ENCODE data around the gene WFDC12. TPM values are rescaled to one million over a fixed set of nuclear protein-coding genes. Genes with fewer than 3 reads are reported as not detected.

The WFDC12 gene
- polyA plus RNA-seq, 1 donor (not counting 4 experiments of a cell fraction or from before 2014, with no cell fraction given), result 1.8 TPM

DNA sequence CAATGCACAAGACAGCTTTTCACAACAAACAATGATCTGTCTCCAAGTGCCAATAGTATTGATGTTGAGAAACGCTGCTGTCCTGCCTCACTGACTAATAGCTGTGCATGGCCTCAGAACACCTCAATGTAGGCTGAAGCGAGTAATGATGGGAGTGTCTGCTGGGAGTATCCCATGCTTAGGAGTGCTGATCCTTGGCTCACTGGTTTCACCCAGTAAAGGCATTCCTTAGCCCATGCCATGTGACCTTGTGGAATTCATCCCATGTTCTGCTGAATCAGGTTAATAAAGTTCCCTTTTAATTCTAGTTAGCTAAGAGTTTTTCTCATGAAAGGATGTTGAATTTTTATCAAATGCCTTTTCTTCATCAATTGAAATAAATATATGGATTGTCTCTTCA, 3.8 kb upstream of the WFDC12 start:
- Histone ChIP-seq H3K9ac (ENCODE audit: control insufficient read depth, extremely low read depth, insufficient read depth, low read length) (no peak overlapping the region), H3K79me2 (ENCODE audit: control insufficient read depth, insufficient read depth, low read length) (no peaks in the 10 kb centered on the region), H4K20me1 (ENCODE audit: control insufficient read depth, extremely low read depth, insufficient read depth, low read length) (no peaks in the 10 kb centered on the region), H3K4me2 (ENCODE audit: control insufficient read depth, extremely low read depth, insufficient read depth, low read depth, low read length) (no peak overlapping the region), H3K4me3 (ENCODE audit: control insufficient read depth in 2 of 3, extremely low read depth in 1 of 3, insufficient read depth in 2 of 3, low read depth in 1 of 3, low read length in 3 of 3) (no peak overlapping the region), H3K27me3 (ENCODE audit: control insufficient read depth, extremely low read depth, insufficient read depth, low read length) (peaks cover 6% of the 10 kb centered on the region), H3K36me3 (ENCODE audit: control insufficient read depth in 2 of 2, extremely low read depth in 1 of 2, insufficient read depth in 2 of 2, low read length in 2 of 2) (no peaks in the 10 kb centered on the region), H3K9me1 (ENCODE audit: control insufficient read depth, extremely low read depth, insufficient read depth, low read length) (no peaks in the 10 kb centered on the region), H3K27ac (ENCODE audit: control insufficient read depth, insufficient read depth, low read length) (no peak overlapping the region), H2AFZ (ENCODE audit: control insufficient read depth, low read length) (no peak overlapping the region), H3K4me1 (ENCODE audit: control insufficient read depth, extremely low read depth, insufficient read depth, low read length) (no peaks in the 10 kb centered on the region), H3K9me3 (ENCODE audit: control insufficient read depth, low read depth, low read length) (no peaks in the 10 kb centered on the region)
- dilution Hi-C loops (cut with MboI; ENCODE audit: extremely low pct_ligation_motif_present, low sequenced_read_pairs), result no loop called here
- TF ChIP-seq EZH2 (IDR thresholded peaks at IDR 0.05; ENCODE audit: low read length), result no peak
- TF ChIP-seq, protein P1, sequence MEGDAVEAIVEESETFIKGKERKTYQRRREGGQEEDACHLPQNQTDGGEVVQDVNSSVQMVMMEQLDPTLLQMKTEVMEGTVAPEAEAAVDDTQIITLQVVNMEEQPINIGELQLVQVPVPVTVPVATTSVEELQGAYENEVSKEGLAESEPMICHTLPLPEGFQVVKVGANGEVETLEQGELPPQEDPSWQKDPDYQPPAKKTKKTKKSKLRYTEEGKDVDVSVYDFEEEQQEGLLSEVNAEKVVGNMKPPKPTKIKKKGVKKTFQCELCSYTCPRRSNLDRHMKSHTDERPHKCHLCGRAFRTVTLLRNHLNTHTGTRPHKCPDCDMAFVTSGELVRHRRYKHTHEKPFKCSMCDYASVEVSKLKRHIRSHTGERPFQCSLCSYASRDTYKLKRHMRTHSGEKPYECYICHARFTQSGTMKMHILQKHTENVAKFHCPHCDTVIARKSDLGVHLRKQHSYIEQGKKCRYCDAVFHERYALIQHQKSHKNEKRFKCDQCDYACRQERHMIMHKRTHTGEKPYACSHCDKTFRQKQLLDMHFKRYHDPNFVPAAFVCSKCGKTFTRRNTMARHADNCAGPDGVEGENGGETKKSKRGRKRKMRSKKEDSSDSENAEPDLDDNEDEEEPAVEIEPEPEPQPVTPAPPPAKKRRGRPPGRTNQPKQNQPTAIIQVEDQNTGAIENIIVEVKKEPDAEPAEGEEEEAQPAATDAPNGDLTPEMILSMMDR (optimal IDR thresholded peaks at IDR 0.05 in 1 of 3, IDR thresholded peaks at IDR 0.05 in 1 of 3, conservative IDR thresholded peaks at IDR 0.05 in 1 of 3; ENCODE audit: extremely low read depth in 1 of 3, insufficient read depth in 2 of 3, low read length in 3 of 3), result no peak
- FAIRE-seq (peak; percentile 52), DNase-seq (ENCODE audit: low read depth, low spot score) (no peak)

DNA sequence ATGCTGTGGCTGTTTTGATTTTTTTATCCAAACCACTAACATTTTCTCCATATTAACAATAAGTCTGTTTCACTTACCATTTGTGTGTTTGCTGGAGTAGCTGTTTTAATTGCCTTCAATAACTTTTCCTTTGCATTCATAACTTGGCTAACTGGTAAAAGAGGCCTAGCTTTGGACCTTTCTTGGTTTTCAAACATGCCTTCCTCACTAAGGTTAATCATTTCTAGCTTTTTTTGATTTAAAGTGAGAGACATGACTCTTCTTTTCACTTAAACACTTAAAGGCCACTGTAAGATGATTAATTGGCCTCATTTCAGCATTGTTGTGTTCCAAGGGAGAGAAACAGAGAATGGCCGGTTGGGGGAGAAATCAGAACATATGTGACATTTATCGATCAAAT, 2.9 kb downstream of the WFDC12 start:
- no peak for TF ChIP-seq EZH2 (IDR thresholded peaks at IDR 0.05; ENCODE audit: low read length)
- TF ChIP-seq, protein P1 (optimal IDR thresholded peaks at IDR 0.05 in 1 of 3, IDR thresholded peaks at IDR 0.05 in 1 of 3, conservative IDR thresholded peaks at IDR 0.05 in 1 of 3; ENCODE audit: extremely low read depth in 1 of 3, insufficient read depth in 2 of 3, low read length in 3 of 3), result no peak
- Histone ChIP-seq H3K79me2 (ENCODE audit: control insufficient read depth, insufficient read depth, low read length) (no peaks in the 10 kb centered on the region), H3K27me3 (ENCODE audit: control insufficient read depth, extremely low read depth, insufficient read depth, low read length) (peaks cover 6% of the 10 kb centered on the region), H3K4me1 (ENCODE audit: control insufficient read depth, extremely low read depth, insufficient read depth, low read length) (no peaks in the 10 kb centered on the region), H3K4me3 (ENCODE audit: control insufficient read depth in 2 of 3, extremely low read depth in 1 of 3, insufficient read depth in 2 of 3, low read depth in 1 of 3, low read length in 3 of 3) (no peak overlapping the region), H4K20me1 (ENCODE audit: control insufficient read depth, extremely low read depth, insufficient read depth, low read length) (no peaks in the 10 kb centered on the region), H2AFZ (ENCODE audit: control insufficient read depth, low read length) (no peak overlapping the region), H3K4me2 (ENCODE audit: control insufficient read depth, extremely low read depth, insufficient read depth, low read depth, low read length) (no peak overlapping the region), H3K9ac (ENCODE audit: control insufficient read depth, extremely low read depth, insufficient read depth, low read length) (no peak overlapping the region), H3K27ac (ENCODE audit: control insufficient read depth, insufficient read depth, low read length) (no peak overlapping the region), H3K9me3 (ENCODE audit: control insufficient read depth, low read depth, low read length) (no peaks in the 10 kb centered on the region), H3K36me3 (ENCODE audit: control insufficient read depth in 2 of 2, extremely low read depth in 1 of 2, insufficient read depth in 2 of 2, low read length in 2 of 2) (no peaks in the 10 kb centered on the region), H3K9me1 (ENCODE audit: control insufficient read depth, extremely low read depth, insufficient read depth, low read length) (no peaks in the 10 kb centered on the region)
- dilution Hi-C loops (cut with MboI; ENCODE audit: extremely low pct_ligation_motif_present, low sequenced_read_pairs), result no loop called here
- DNase-seq (ENCODE audit: low read depth, low spot score) (no peak), FAIRE-seq (no peak)

Data from keratinocyte (primary cell).